Stimulated activated CD8-positive, alpha-beta memory T cell treated with anti-CD3 and anti-CD28 coated beads, Interleukin-15, amount 100 ng/mL, for 1 hour (primary cell): Measurements from ENCODE around the gene CAMLG.

Experiments
- DNase-seq: peaks from one replicate; pipeline ENCODE4 v3.0.0-alpha.2; 2020; ENCODE audit warnings: low read depth

Gene CAMLG

DNA sequence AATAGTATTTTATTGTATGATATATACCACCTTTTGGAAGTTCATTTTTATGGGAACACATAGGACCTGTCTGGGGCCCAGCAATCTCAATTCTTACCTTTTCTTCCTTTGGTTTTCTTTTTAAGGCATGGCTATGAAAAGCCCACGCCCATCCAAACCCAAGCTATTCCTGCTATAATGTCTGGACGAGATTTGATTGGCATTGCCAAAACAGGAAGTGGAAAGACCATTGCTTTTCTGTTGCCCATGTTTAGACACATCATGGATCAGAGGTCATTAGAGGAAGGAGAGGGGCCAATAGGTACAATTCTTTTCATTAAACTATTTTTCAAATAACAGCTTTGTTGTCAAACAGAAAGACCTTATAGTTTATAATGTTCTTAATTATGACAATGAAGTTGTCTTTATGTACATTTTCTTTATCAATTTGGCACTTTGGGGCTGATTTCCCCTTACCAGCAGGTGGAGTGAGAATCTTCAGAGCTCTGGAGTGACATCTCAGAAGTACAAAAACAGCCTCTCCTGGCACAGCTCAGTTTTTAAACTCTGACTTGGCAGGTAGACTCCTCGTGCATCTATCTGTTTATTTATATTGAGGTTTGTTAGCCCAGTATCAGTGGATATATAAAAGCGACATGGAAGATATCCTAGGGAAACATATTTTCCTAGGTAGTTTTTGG, 46.0 kb downstream of the CAMLG start:
- no peak for DNase-seq

DNA sequence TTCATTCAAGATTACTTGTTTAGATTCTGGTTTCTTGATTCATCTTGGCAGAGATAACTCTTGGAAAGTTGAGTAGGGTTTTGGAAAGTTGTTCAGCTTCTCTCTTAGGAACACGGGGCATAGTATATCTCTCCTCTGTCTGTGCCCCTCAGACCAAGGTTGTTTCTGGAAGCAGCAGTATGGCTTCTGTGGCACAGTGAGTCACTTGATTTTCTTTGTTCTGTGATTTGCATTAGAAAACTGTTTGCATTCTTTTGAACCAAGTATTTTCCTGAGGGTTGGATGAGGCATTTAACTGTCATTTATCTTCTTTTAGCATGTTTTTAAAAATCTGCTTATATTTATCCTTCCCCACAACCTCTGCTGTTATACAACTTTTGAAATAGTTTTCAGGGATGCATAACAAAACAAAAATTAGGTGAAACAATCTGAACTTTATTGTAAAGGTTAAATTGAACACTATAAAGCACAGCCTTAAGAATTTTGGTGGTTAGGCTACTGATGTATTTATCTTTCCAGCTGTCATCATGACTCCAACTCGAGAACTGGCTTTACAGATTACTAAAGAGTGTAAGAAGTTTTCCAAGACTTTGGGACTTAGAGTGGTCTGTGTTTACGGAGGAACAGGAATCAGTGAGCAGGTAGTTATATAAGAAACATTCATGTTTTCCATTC, 46.7 kb downstream of the CAMLG start:
- no peak for DNase-seq

DNA sequence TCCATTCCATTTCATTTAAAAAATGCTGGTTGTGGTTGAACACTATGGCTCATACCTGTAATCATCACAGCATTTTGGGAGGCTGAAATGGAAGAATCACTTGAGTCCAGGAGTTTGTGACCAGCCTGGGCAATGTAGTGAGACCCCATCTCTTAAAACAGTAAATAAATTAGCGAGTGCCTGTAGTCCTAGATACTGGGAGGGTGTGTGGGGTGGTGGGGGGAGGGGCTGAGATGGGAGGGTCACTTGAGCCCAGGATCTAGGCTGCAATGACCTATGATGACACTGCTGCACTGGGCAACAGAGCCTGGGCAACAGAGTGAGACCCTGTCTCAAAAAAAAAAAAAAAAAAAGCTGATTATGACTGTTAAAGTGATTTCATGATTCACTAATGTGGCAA, 49.3 kb downstream of the CAMLG start:
- no peak for DNase-seq

DNA sequence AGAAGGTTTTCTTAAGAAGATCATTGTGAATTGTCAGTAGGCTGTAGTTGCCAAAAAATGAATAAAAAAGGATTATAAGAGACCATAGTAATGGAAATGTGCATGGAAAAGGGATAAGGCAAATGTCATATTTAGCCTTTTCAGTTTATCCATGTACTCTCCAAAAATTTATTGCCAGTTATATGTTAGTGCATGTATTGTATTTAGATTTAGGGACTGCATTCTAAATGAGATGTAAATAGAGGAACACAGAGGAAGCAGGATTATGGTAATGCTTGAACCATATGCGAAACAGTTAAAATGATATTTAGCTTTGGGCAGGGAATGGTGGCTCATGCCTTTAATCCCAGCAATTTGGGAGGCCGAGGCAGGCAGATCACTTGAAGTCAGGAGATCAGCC, 53.2 kb downstream of the CAMLG start:
- no peak for DNase-seq

DNA sequence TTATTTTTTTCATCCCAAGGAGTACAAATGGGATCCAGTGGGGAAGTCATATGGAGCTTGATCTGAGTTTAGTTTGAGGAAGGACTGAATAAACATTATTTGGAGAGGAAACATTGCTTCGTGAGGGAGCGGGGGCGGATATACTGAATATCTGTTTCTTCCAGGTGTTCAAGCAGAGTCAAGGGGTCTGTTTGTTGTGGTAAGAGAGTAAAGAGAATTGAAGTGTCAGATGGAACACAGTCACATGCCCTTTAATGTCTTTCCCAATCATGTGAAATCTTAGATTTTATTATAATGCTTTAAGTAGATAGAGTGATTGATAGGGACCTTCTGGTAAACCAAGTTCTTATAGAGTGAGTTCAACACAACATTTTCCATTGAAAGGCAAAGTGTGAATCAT, 53.9 kb downstream of the CAMLG start:
- DNase-seq = no peak

GRCh38 chr5:134793111-134793510, 54.8 kb downstream of the CAMLG start:
- DNase-seq = no peak

GRCh38 chr5:134794082-134794481, 55.7 kb downstream of the CAMLG start:
- no peak for DNase-seq

DNA sequence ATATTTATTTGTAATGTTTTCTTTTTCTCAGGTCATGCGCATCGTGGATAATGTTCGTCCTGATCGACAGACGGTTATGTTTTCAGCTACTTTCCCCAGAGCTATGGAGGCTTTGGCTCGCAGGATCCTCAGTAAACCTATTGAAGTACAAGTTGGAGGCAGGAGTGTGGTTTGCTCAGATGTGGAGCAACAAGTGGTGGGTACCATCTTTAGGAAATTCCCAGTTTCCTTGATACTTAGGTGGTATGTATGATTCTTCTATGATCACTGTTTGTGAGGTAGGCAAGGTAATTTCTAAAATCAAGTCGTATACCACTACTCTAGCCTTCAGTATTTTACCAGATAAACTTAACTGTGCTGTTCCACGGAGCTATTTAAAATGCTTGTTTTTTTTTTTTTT, 56.5 kb downstream of the CAMLG start:
- DNase-seq = no peak

GRCh38 chr5:134798468-134798867, 60.1 kb downstream of the CAMLG start:
- DNase-seq = no peak
